SK-N-SH (cell line): ENCODE measurements around the gene ADAMTS2. TPM values are rescaled to one million over a fixed set of nuclear protein-coding genes. Genes with fewer than 3 reads are reported as not detected.

Source experiments
- CTCF ChIA-PET: fragments of 300-600, 350-600 bp; formaldehyde crosslinking; extraction: SDS; loops from one replicate; lab custom pipeline; 2021; lab: Yijun Ruan, JAX
- POLR2A ChIA-PET: fragments of 350-600 bp; sonication (Branson Sonifier 250); formaldehyde crosslinking; extraction: SDS; loops from one replicate; lab custom pipeline; 2020; ENCODE audit warnings: antibody characterized with exemption, inconsistent platforms; lab: Yijun Ruan, JAX
- DNase-seq: peaks from one replicate; pipeline ENCODE4 v3.0.0; 2012
- H2AFZ ChIP-seq: fragments of 200-600 bp; sonication (generic); 2 replicates; pipeline ENCODE4 v1.8.1; 2016; ENCODE audit warnings: antibody characterized with exemption, mild to moderate bottlenecking, low read depth
- H3F3A ChIP-seq: fragments of 200-600 bp; sonication (generic); replicated peaks from 2 replicates; pipeline ENCODE3; 2016; ENCODE audit warnings: antibody characterized with exemption, mild to moderate bottlenecking; ENCODE audit not compliant: insufficient read depth
- H3K27ac ChIP-seq, 2 experiments: fragments of 200-500 bp in 1 of 2; fragments of 200-600 bp in 1 of 2; sonication (Bioruptor generic) in 1 of 2; sonication (generic), shearing (Covaris generic) in 1 of 2; 2 replicates each; pipeline versions ENCODE4 v1.5.1 to v1.6.1; 2014 to 2016; ENCODE audit warnings: low read depth in 2 of 2, inconsistent platforms in 1 of 2, low read length in 1 of 2, mild to moderate bottlenecking in 1 of 2, mixed read lengths in 1 of 2
- H3K27me3 ChIP-seq: fragments of 200-600 bp; sonication (generic), shearing (Covaris generic); 2 replicates; pipeline ENCODE4 v1.6.1; 2016; ENCODE audit warnings: mixed run types; ENCODE audit not compliant: insufficient read depth
- H3K36me3 ChIP-seq, 2 experiments: fragments of 200-500 bp in 1 of 2; fragments of 200-600 bp in 1 of 2; sonication (Bioruptor generic) in 1 of 2; sonication (generic) in 1 of 2; replicated peaks in 1 of 2; 2 replicates each; pipeline versions ENCODE3 to v1.5.1; 2014 to 2016; ENCODE audit warnings: low read length in 1 of 2, mild to moderate bottlenecking in 1 of 2; ENCODE audit not compliant: insufficient read depth in 2 of 2, control insufficient read depth in 1 of 2
- H3K4me1 ChIP-seq, 2 experiments: fragments of 200-500 bp in 1 of 2; fragments of 200-600 bp in 1 of 2; sonication (Bioruptor generic) in 1 of 2; sonication (generic), shearing (Covaris generic) in 1 of 2; 2 replicates each; pipeline versions ENCODE4 v1.5.1 to v1.6.1; 2014 to 2016; ENCODE audit warnings: low read depth in 1 of 2, low read length in 1 of 2, mixed run types in 1 of 2; ENCODE audit not compliant: insufficient read depth in 2 of 2, control insufficient read depth in 1 of 2
- H3K4me2 ChIP-seq: fragments of 200-600 bp; sonication (generic), shearing (Covaris generic); 2 replicates; pipeline ENCODE4 v1.6.1; 2017; ENCODE audit warnings: mixed run types
- H3K4me3 ChIP-seq, 2 experiments: fragments of 200-500 bp in 1 of 2; fragments of 200-600 bp in 1 of 2; sonication (Bioruptor generic) in 1 of 2; sonication (generic), shearing (Covaris generic) in 1 of 2; 2 replicates each; pipeline versions ENCODE4 v1.5.1 to v1.8.1; 2014 to 2016; ENCODE audit warnings: low read depth in 2 of 2, inconsistent platforms in 1 of 2, low read length in 1 of 2, mild to moderate bottlenecking in 1 of 2, mixed read lengths in 1 of 2, moderate library complexity in 1 of 2
- H3K79me2 ChIP-seq: fragments of 200-600 bp; sonication (generic); 2 replicates; pipeline ENCODE4 v1.8.1; 2017; ENCODE audit warnings: mild to moderate bottlenecking; ENCODE audit not compliant: insufficient read depth
- H3K9ac ChIP-seq: fragments of 200-600 bp; sonication (generic); 2 replicates; pipeline ENCODE4 v1.6.1; 2017; ENCODE audit warnings: mixed run types
- H3K9me2 ChIP-seq: fragments of 200-600 bp; sonication (generic); 2 replicates; pipeline ENCODE4 v1.6.1; 2017; ENCODE audit warnings: mixed run types
- H3K9me3 ChIP-seq: fragments of 200-600 bp; sonication (generic); 2 replicates; pipeline ENCODE4 v1.6.1; 2017; ENCODE audit warnings: mixed run types, mild to moderate bottlenecking, moderate library complexity
- H4K20me1 ChIP-seq: fragments of 200-600 bp; sonication (generic); 2 replicates; pipeline ENCODE4 v1.6.1; 2017; ENCODE audit warnings: mild to moderate bottlenecking, mixed run types; ENCODE audit not compliant: insufficient read depth
- CHD2 ChIP-seq: fragments of 150-350 bp; IDR thresholded peaks from 2 replicates; pipeline ENCODE4 v1.6.1; 2018; ENCODE audit warnings: low read length; ENCODE audit not compliant: partially characterized antibody
- ELF1 ChIP-seq: IDR thresholded peaks from 2 replicates; pipeline ENCODE4 v1.4.0; 2012
- EP300 ChIP-seq, 2 experiments: IDR thresholded peaks; 2 replicates each; pipeline versions ENCODE4 v1.4.0 to v1.6.1; 2012; ENCODE audit warnings: borderline replicate concordance in 1 of 2, low read depth in 1 of 2, low read length in 1 of 2
- FOXJ3 ChIP-seq: sonication (generic); formaldehyde crosslinking; IDR thresholded peaks from 2 replicates; pipeline ENCODE4 v1.5.1; 2020; ENCODE audit warnings: mild to moderate bottlenecking, missing genetic modification reagents
- GABPA ChIP-seq: IDR thresholded peaks from 2 replicates; pipeline ENCODE4 v1.4.0; 2012; ENCODE audit warnings: low read depth, mild to moderate bottlenecking
- GATA2 ChIP-seq: sonication (generic); formaldehyde crosslinking; IDR thresholded peaks from 2 replicates; pipeline ENCODE4 v1.5.0; 2020; ENCODE audit warnings: mild to moderate bottlenecking, missing genetic modification reagents
- JUND ChIP-seq: IDR thresholded peaks from 2 replicates; pipeline ENCODE4 v1.4.0; 2012
- MAX ChIP-seq: IDR thresholded peaks from 2 replicates; pipeline ENCODE4 v1.4.0; 2012; ENCODE audit warnings: low read depth
- MEF2A ChIP-seq: IDR thresholded peaks from 2 replicates; pipeline ENCODE4 v1.4.0; 2012; ENCODE audit warnings: low read depth, borderline replicate concordance
- POLR2AphosphoS5 ChIP-seq: IDR thresholded peaks from 2 replicates; pipeline ENCODE4 v1.6.1; 2012; ENCODE audit warnings: low read depth, low read length
- RCOR1 ChIP-seq: fragments of 150-350 bp; IDR thresholded peaks from 2 replicates; pipeline ENCODE4 v1.6.1; 2017; ENCODE audit warnings: antibody characterized with exemption, low read length
- RXRA ChIP-seq: IDR thresholded peaks from 2 replicates; pipeline ENCODE4 v1.4.0; 2012; ENCODE audit warnings: low read depth, mild to moderate bottlenecking, borderline replicate concordance
- TEAD4 ChIP-seq: IDR thresholded peaks from 2 replicates; pipeline ENCODE4 v1.4.0; 2012; ENCODE audit warnings: mild to moderate bottlenecking, borderline replicate concordance; ENCODE audit not compliant: insufficient read depth
- USF1 ChIP-seq: IDR thresholded peaks from 2 replicates; pipeline ENCODE4 v1.4.0; 2012; ENCODE audit warnings: low read depth, borderline replicate concordance
- USF2 ChIP-seq: fragments of 150-350 bp; IDR thresholded peaks from 2 replicates; pipeline ENCODE4 v1.6.1; 2017; ENCODE audit warnings: antibody characterized with exemption, low read length, low read depth, borderline replicate concordance
- YY1 ChIP-seq: IDR thresholded peaks from 2 replicates; pipeline ENCODE4 v1.4.0; 2012; ENCODE audit warnings: low read depth, mild to moderate bottlenecking
- WGBS: methylation state at CpG from one replicate; pipeline ENCODE4 v1.1.6; 2017; ENCODE audit warnings: low lambda C conversion rate; 5-methylcytosine and 5-hydroxymethylcytosine counted together
- polyA plus RNA-seq, 3 experiments: library from polyadenylated mRNA; depleted of rRNA; stranded (reverse); fragments of >200 nt; gene quantifications; 2 replicates each; pipeline ENCODE4 v1.2.3, GENCODE V29; 2012

The ADAMTS2 gene
- polyA plus RNA-seq, 1 of the 3 experiments (the other 2 are of a cell fraction), result 0.12 TPM

- TF ChIP-seq GABPA, result no peak
- no peak for TF ChIP-seq YY1
- TF ChIP-seq, all 33 proteins: peak for 0
- Histone ChIP-seq H3K9ac (no peak overlapping the region), H3K4me1 (peaks cover 0 to 45% of the 10 kb centered on the region in 2 experiments; a peak in 1 of 4 replicates), H3K27me3 (no peaks in the 10 kb centered on the region), H3K36me3 (no peaks in the 10 kb centered on the region), H3K27ac (no peak overlapping the region; a peak in 1 of 4 replicates), H3K4me3 (no peak overlapping the region), H3K9me3 (no peaks in the 10 kb centered on the region), H3F3A (no peaks in the 10 kb centered on the region), H3K79me2 (no peaks in the 10 kb centered on the region), H4K20me1 (no peaks in the 10 kb centered on the region), H3K4me2 (no peak overlapping the region), H2AFZ (no peak overlapping the region), H3K9me2 (no peaks in the 10 kb centered on the region)
- WGBS, result 17% methylated on average over 11 of the region's 12 CpGs
- ChIA-PET CTCF (interaction anchor here (0.7 to 2.0 kb wide), 6 partner anchors 22 to 260 kb away, joined by 3 to 8 read pairs (median 4); no protein-coding TSS in a partner anchor), POLR2A (no interaction called here)
- DNase-seq, result peak; percentile 48
These were observed 111.2 kb downstream of the ADAMTS2 start for GRCh38 chr5:179233909-179234562.

GRCh38 chr5:179232091-179232735 lies 113.0 kb downstream of the ADAMTS2 start:
- H3K9me2 ChIP-seq, result no peaks in the 10 kb centered on the region
- DNase-seq, result no peak
- H3K27ac ChIP-seq, result no peak overlapping the region; a peak in 1 of 4 replicates
- H3K4me2 ChIP-seq, result no peak overlapping the region
- WGBS, result 35% methylated on average over 16 of the region's 17 CpGs
- H2AFZ ChIP-seq, result no peak overlapping the region
- H3K79me2 ChIP-seq, result no peaks in the 10 kb centered on the region
- H3K4me1 ChIP-seq, result peaks cover 0 to 63% of the 10 kb centered on the region in 2 experiments; a peak in 1 of 4 replicates
- H3K36me3 ChIP-seq, result no peaks in the 10 kb centered on the region
- CTCF ChIA-PET, result interaction anchor here (1.1 kb wide), 1 partner anchor 8 kb away, joined by 3 read pairs; no protein-coding TSS in a partner anchor
- no peaks in the 10 kb centered on the region for H3F3A ChIP-seq
- H3K27me3 ChIP-seq, result no peaks in the 10 kb centered on the region
- TF ChIP-seq JUND, result no peak
- no peak for TF ChIP-seq USF2
- no peak for TF ChIP-seq GATA2 (CRISPR knock-in tag)
- no peak for TF ChIP-seq MEF2A
- TF ChIP-seq MAX, result no peak
- TF ChIP-seq RCOR1, result no peak
- TF ChIP-seq ELF1, result no peak
- no peak for TF ChIP-seq POLR2AphosphoS5
- TF ChIP-seq EP300 (IDR thresholded peaks at IDR 0.05; ENCODE audit: borderline replicate concordance in 1 of 2, low read depth in 1 of 2, low read length in 1 of 2), result no peak
- no peak for TF ChIP-seq RXRA
- no peak for TF ChIP-seq TEAD4
- no peak for TF ChIP-seq FOXJ3 (CRISPR knock-in tag)
- no peak for TF ChIP-seq CHD2
- no peak for TF ChIP-seq USF1
- TF ChIP-seq YY1, result no peak
- TF ChIP-seq, all 33 proteins: peak for 0
- Histone ChIP-seq H3K4me3 (no peak overlapping the region), H3K9ac (no peak overlapping the region), H4K20me1 (no peaks in the 10 kb centered on the region), H3K9me3 (no peaks in the 10 kb centered on the region)
- POLR2A ChIA-PET, result interaction anchor here (0.6 kb wide), 2 partner anchors 30 to 62 kb away, joined by 4 to 5 read pairs; no protein-coding TSS in a partner anchor
